ENCODE data around the gene MTRR. TPM values are rescaled to one million over a fixed set of nuclear protein-coding genes. Genes with fewer than 3 reads are reported as not detected.

Gene MTRR
- total and polyA plus RNA-seq, 2 of the 8 experiments (the other 6 are each of a cell fraction or from before 2014, with no cell fraction given): 36.4 to 53.8 TPM

DNA sequence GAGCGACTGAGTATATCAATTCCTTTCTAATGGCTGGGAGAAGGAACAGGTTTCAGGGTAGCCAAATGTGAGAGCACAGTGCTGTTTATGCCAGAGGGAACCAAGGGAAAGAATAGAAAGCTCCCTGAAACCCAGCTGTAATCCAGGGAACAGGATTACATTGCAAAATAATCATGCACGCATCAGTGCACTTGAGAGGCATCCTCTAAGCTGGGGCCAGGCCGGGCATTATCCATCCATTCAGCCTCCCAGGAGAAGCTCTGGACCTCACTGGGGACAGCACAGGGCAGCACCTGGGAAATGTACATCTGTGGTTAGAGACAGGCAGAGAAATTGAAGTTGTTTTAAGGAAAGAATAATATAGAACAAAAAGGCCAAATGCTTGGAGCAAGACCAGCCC lies 72.7 kb downstream of the MTRR start:
- Histone ChIP-seq H2BK5ac (ENCODE audit: low read depth, low read length) (no peak overlapping the region), H3K4ac (replicated peaks; ENCODE audit: insufficient read length, low read depth, low read length) (no peak overlapping the region), H3K79me2 (ENCODE audit: control insufficient read depth in 1 of 2, insufficient read depth in 2 of 2, low read length in 2 of 2) (no peaks in the 10 kb centered on the region), H3K23me2 (ENCODE audit: low read depth, low read length) (no peaks in the 10 kb centered on the region), H3K23ac (ENCODE audit: insufficient read length) (no peak overlapping the region), H3K18ac (ENCODE audit: extremely low read depth, low read length) (no peak overlapping the region), H3K9ac (replicated peaks in 1 of 4; ENCODE audit: extremely low read depth in 1 of 4, low read depth in 3 of 4, low read length in 3 of 4) (no peak overlapping the region), H2BK15ac (ENCODE audit: low read length) (no peak overlapping the region), H3K4me3 (ENCODE audit: extremely low read depth in 1 of 4, insufficient read depth in 2 of 4, low read depth in 3 of 4, low read length in 4 of 4) (no peak overlapping the region), H2BK20ac (ENCODE audit: low read length) (no peak overlapping the region), H4K91ac (replicated peaks; ENCODE audit: insufficient read length, low read length) (no peak overlapping the region), H3K56ac (replicated peaks; ENCODE audit: insufficient read length, low read depth, low read length) (no peak overlapping the region), H3K9me3 (ENCODE audit: insufficient read depth in 2 of 2, low read depth in 1 of 2, low read length in 1 of 2) (no peaks in the 10 kb centered on the region), H3K4me1 (replicated peaks in 1 of 4; ENCODE audit: control insufficient read depth in 3 of 4, insufficient read depth in 4 of 4, low read length in 3 of 4) (no peaks in the 10 kb centered on the region), H2AFZ (ENCODE audit: low read length) (no peak overlapping the region), H4K20me1 (replicated peaks in 1 of 2; ENCODE audit: control insufficient read depth in 1 of 2, insufficient read depth in 2 of 2, low read length in 2 of 2) (no peaks in the 10 kb centered on the region), H3K36me3 (ENCODE audit: control insufficient read depth in 2 of 4, insufficient read depth in 4 of 4, low read length in 3 of 4) (no peaks in the 10 kb centered on the region), H3K27me3 (replicated peaks in 1 of 4; ENCODE audit: control insufficient read depth in 3 of 4, extremely low read depth in 1 of 4, insufficient read depth in 3 of 4, low read length in 3 of 4) (no peaks in the 10 kb centered on the region), H3K79me1 (ENCODE audit: low read depth, low read length) (no peaks in the 10 kb centered on the region), H3K4me2 (ENCODE audit: insufficient read depth in 1 of 2, low read depth in 2 of 2, low read length in 2 of 2) (no peak overlapping the region), H4K5ac (ENCODE audit: insufficient read length, low read depth, low read length) (no peak overlapping the region), H2BK12ac (ENCODE audit: low read depth, low read length) (no peak overlapping the region), H4K8ac (ENCODE audit: extremely low read depth, insufficient read depth, low read length) (no peak overlapping the region), H3K14ac (ENCODE audit: insufficient read length) (no peak overlapping the region), H3K27ac (ENCODE audit: low read depth, low read length) (no peak overlapping the region), H2AK5ac (ENCODE audit: low read depth, low read length) (no peak overlapping the region), H2BK120ac (replicated peaks; ENCODE audit: low read depth, low read length) (no peak overlapping the region)
- FAIRE-seq (no peak), DNase-seq (ENCODE audit: low read depth in 1 of 2, low spot score in 2 of 2) (no peak)
- WGBS, 2 experiments (ENCODE audit: extremely low coverage in 1 of 2, insufficient coverage in 1 of 2, insufficient read length in 1 of 2, insufficient replicate concordance in 2 of 2, low coverage in 1 of 2, low lambda C conversion rate in 2 of 2, missing lambda C conversion rate in 1 of 2): 95% methylated on average over 3 of the region's 3 CpGs; no CpG with 5 or more reads in 1 of the 2 experiments
- POLR2A ChIA-PET (ENCODE audit: partially characterized antibody): no interaction called here
- CTCF ChIA-PET (ENCODE audit: partially characterized antibody): interaction anchor here (1.4 to 1.5 kb wide), 2 partner anchors 10 to 14 kb away, joined by 3 to 5 read pairs; no protein-coding TSS in a partner anchor
- TF ChIP-seq, protein P1, sequence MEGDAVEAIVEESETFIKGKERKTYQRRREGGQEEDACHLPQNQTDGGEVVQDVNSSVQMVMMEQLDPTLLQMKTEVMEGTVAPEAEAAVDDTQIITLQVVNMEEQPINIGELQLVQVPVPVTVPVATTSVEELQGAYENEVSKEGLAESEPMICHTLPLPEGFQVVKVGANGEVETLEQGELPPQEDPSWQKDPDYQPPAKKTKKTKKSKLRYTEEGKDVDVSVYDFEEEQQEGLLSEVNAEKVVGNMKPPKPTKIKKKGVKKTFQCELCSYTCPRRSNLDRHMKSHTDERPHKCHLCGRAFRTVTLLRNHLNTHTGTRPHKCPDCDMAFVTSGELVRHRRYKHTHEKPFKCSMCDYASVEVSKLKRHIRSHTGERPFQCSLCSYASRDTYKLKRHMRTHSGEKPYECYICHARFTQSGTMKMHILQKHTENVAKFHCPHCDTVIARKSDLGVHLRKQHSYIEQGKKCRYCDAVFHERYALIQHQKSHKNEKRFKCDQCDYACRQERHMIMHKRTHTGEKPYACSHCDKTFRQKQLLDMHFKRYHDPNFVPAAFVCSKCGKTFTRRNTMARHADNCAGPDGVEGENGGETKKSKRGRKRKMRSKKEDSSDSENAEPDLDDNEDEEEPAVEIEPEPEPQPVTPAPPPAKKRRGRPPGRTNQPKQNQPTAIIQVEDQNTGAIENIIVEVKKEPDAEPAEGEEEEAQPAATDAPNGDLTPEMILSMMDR (IDR thresholded peaks at IDR 0.05; ENCODE audit: control extremely low read depth in 1 of 3, insufficient read depth in 1 of 3, low read depth in 1 of 3, low read length in 3 of 3): no peak
- TF ChIP-seq ASH2L (IDR thresholded peaks at IDR 0.05; ENCODE audit: low read length): no peak
- no peak for TF ChIP-seq EP300 (IDR thresholded peaks at IDR 0.05; ENCODE audit: borderline replicate concordance in 1 of 2, low read depth in 2 of 2, low read length in 2 of 2)
- TF ChIP-seq EGR1 (IDR thresholded peaks at IDR 0.05; ENCODE audit: borderline replicate concordance, low read depth, low read length): no peak
- TF ChIP-seq NANOG (IDR thresholded peaks at IDR 0.05; ENCODE audit: insufficient read depth, low read depth, low read length, poor library complexity, severe bottlenecking): no peak
- TF ChIP-seq POU5F1 (IDR thresholded peaks at IDR 0.05; ENCODE audit: low read depth, low read length): no peak
- TF ChIP-seq, protein P2, sequence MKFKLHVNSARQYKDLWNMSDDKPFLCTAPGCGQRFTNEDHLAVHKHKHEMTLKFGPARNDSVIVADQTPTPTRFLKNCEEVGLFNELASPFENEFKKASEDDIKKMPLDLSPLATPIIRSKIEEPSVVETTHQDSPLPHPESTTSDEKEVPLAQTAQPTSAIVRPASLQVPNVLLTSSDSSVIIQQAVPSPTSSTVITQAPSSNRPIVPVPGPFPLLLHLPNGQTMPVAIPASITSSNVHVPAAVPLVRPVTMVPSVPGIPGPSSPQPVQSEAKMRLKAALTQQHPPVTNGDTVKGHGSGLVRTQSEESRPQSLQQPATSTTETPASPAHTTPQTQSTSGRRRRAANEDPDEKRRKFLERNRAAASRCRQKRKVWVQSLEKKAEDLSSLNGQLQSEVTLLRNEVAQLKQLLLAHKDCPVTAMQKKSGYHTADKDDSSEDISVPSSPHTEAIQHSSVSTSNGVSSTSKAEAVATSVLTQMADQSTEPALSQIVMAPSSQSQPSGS (IDR thresholded peaks at IDR 0.05; ENCODE audit: low read length): no peak
- no peak for TF ChIP-seq TBP (IDR thresholded peaks at IDR 0.05; ENCODE audit: low read depth, low read length)

Data from H1 (cell line).